Measurements from ENCODE around the gene WDHD1. TPM values are rescaled to one million over a fixed set of nuclear protein-coding genes. Genes with fewer than 3 reads are reported as not detected.
A peak's percentile ranks its signal among the peaks of the same experiment; 100 is the strongest.
"Not testable (repeated sequence)": the region's sequence is repeated elsewhere in the genome, so short reads cannot be mapped to it uniquely, and the experiment has no call there.

Gene WDHD1
- total RNA-seq, 1 experiment from 2014 or later = 45.9 TPM

GRCh38 chr14:55070981-55071411 is 44.1 kb upstream of the WDHD1 start:
- peaks cover 23% of the 10 kb centered on the region for H3F3A ChIP-seq (ENCODE audit: low read length, unreplicated experiment)
- H2AFZ ChIP-seq (ENCODE audit: low read length) = no peak overlapping the region
- ChIA-PET CTCF (interaction anchor here (0.5 to 1.3 kb wide), 2 partner anchors 20 to 90 kb away, joined by 3 to 4 read pairs; no protein-coding TSS in a partner anchor), POLR2A (ENCODE audit: unreplicated experiment) (interaction anchor here (0.7 kb wide), 1 partner anchor 32 kb away, joined by 3 read pairs; no protein-coding TSS in a partner anchor)
- peak overlapping the region; percentile 30 for H3K27ac ChIP-seq (ENCODE audit: low read length)
- no TSS peak for BruUV-seq (replicated peaks)
- no peak overlapping the region for H3K4me3 ChIP-seq (ENCODE audit: low read length)
- peaks cover 9% of the 10 kb centered on the region; the same call in 1 of the 2 replicates for H3K4me1 ChIP-seq (ENCODE audit: insufficient read depth, low read length)
- intact Hi-C loops (cut with micrococcal nuclease) = loop anchor here (2.0 kb wide), 1 partner anchor 18 kb away; no protein-coding TSS in a partner anchor
- no peaks in the 10 kb centered on the region for H3K9me3 ChIP-seq (ENCODE audit: low read length)
- no peak overlapping the region for H3K4me2 ChIP-seq (ENCODE audit: low read length)
- H3K9ac ChIP-seq (ENCODE audit: low read length) = no peak overlapping the region
- no peaks in the 10 kb centered on the region for H3K79me2 ChIP-seq (ENCODE audit: low read length)
- no peak for TF ChIP-seq CTCF (conservative IDR thresholded peaks at IDR 0.05; ENCODE audit: low read depth, low read length)
- no peak for TF ChIP-seq EZH2 (IDR thresholded peaks at IDR 0.05; ENCODE audit: low read length, unreplicated experiment)
- TF ChIP-seq EZH2phosphoT487 (IDR thresholded peaks at IDR 0.05; ENCODE audit: borderline replicate concordance, low read length) = no peak
- no peak for ATAC-seq
- H3K36me3 ChIP-seq (ENCODE audit: low read depth, low read length) = peaks cover 10% of the 10 kb centered on the region; the same call in 1 of the 2 replicates
- H3K9me2 ChIP-seq (replicated peaks; ENCODE audit: low read length) = no peaks in the 10 kb centered on the region
- no peaks in the 10 kb centered on the region for H4K20me1 ChIP-seq (ENCODE audit: low read length)
- no peak for DNase-seq
- no peaks in the 10 kb centered on the region for H3K27me3 ChIP-seq (ENCODE audit: low read length)

- TF ChIP-seq CTCF (conservative IDR thresholded peaks at IDR 0.05; ENCODE audit: low read depth, low read length) (no peak), EZH2 (IDR thresholded peaks at IDR 0.05; ENCODE audit: low read length, unreplicated experiment) (no peak), EZH2phosphoT487 (IDR thresholded peaks at IDR 0.05; ENCODE audit: borderline replicate concordance, low read length) (no peak)
- Histone ChIP-seq H3K4me3 (ENCODE audit: low read length) (no peak overlapping the region), H2AFZ (ENCODE audit: low read length) (no peak overlapping the region), H3K27ac (ENCODE audit: low read length) (no peak overlapping the region), H4K20me1 (ENCODE audit: low read length) (peaks cover 11% of the 10 kb centered on the region), H3K79me2 (ENCODE audit: low read length) (peaks cover 12% of the 10 kb centered on the region), H3K36me3 (ENCODE audit: low read depth, low read length) (peaks cover 56% of the 10 kb centered on the region), H3K9me3 (ENCODE audit: low read length) (no peaks in the 10 kb centered on the region), H3K4me1 (ENCODE audit: insufficient read depth, low read length) (no peaks in the 10 kb centered on the region), H3F3A (ENCODE audit: low read length, unreplicated experiment) (peaks cover 13% of the 10 kb centered on the region), H3K27me3 (ENCODE audit: low read length) (no peaks in the 10 kb centered on the region), H3K4me2 (ENCODE audit: low read length) (no peak overlapping the region), H3K9me2 (replicated peaks; ENCODE audit: low read length) (no peaks in the 10 kb centered on the region), H3K9ac (ENCODE audit: low read length) (no peak overlapping the region)
- ChIA-PET POLR2A (ENCODE audit: unreplicated experiment) (no interaction called here), CTCF (no interaction called here)
- intact Hi-C loops (cut with micrococcal nuclease) = no loop called here
- no TSS peak for BruUV-seq (replicated peaks)
- DNase-seq (no peak), ATAC-seq (no peak)
These were observed 39.3 kb upstream of the WDHD1 start for GRCh38 chr14:55066223-55066622.

- H3K27me3 ChIP-seq (ENCODE audit: low read length) = no peaks in the 10 kb centered on the region
- no peaks in the 10 kb centered on the region for H3K9me3 ChIP-seq (ENCODE audit: low read length)
- H3K36me3 ChIP-seq (ENCODE audit: low read depth, low read length) = peaks cover 62% of the 10 kb centered on the region
- H3K4me2 ChIP-seq (ENCODE audit: low read length) = no peak overlapping the region
- H3K79me2 ChIP-seq (ENCODE audit: low read length) = peaks cover 20% of the 10 kb centered on the region
- CTCF ChIA-PET = interaction anchor here (0.7 kb wide), 1 partner anchor 14 kb away, joined by 5 read pairs; no protein-coding TSS in a partner anchor
- H2AFZ ChIP-seq (ENCODE audit: low read length) = no peak overlapping the region
- DNase-seq (no peak), ATAC-seq (no peak)
- H3K4me1 ChIP-seq (ENCODE audit: insufficient read depth, low read length) = no peaks in the 10 kb centered on the region
- BruUV-seq (replicated peaks) = no TSS peak
- peaks cover 19% of the 10 kb centered on the region for H4K20me1 ChIP-seq (ENCODE audit: low read length)
- H3F3A ChIP-seq (ENCODE audit: low read length, unreplicated experiment) = peaks cover 12% of the 10 kb centered on the region
- H3K9ac ChIP-seq (ENCODE audit: low read length) = no peak overlapping the region
- POLR2A ChIA-PET (ENCODE audit: unreplicated experiment) = no interaction called here
- TF ChIP-seq CTCF (conservative IDR thresholded peaks at IDR 0.05; ENCODE audit: low read depth, low read length) (no peak), EZH2 (IDR thresholded peaks at IDR 0.05; ENCODE audit: low read length, unreplicated experiment) (no peak), EZH2phosphoT487 (IDR thresholded peaks at IDR 0.05; ENCODE audit: borderline replicate concordance, low read length) (no peak)
- no peak overlapping the region for H3K27ac ChIP-seq (ENCODE audit: low read length)
- intact Hi-C loops (cut with micrococcal nuclease) = no loop called here
- H3K4me3 ChIP-seq (ENCODE audit: low read length) = no peak overlapping the region
- H3K9me2 ChIP-seq (replicated peaks; ENCODE audit: low read length) = no peaks in the 10 kb centered on the region
These were observed 38.5 kb upstream of the WDHD1 start for GRCh38 chr14:55065411-55065810.

- H3K27me3 ChIP-seq (ENCODE audit: low read length); H3K4me2 ChIP-seq (ENCODE audit: low read length); H3K27ac ChIP-seq (ENCODE audit: low read length); H3K4me1 ChIP-seq (ENCODE audit: insufficient read depth, low read length); H3K9ac ChIP-seq (ENCODE audit: low read length); H3K9me3 ChIP-seq (ENCODE audit: low read length); H3K4me3 ChIP-seq (ENCODE audit: low read length); H2AFZ ChIP-seq (ENCODE audit: low read length); POLR2A ChIA-PET (ENCODE audit: unreplicated experiment); ATAC-seq; DNase-seq; H3K9me2 ChIP-seq (replicated peaks; ENCODE audit: low read length); intact Hi-C loops (cut with micrococcal nuclease); CTCF ChIA-PET: not testable (repeated sequence)
- Histone ChIP-seq H3F3A (ENCODE audit: low read length, unreplicated experiment) (peaks cover 12% of the 10 kb centered on the region), H3K79me2 (ENCODE audit: low read length) (peaks cover 25% of the 10 kb centered on the region), H3K36me3 (ENCODE audit: low read depth, low read length) (peaks cover 64% of the 10 kb centered on the region), H4K20me1 (ENCODE audit: low read length) (peaks cover 21% of the 10 kb centered on the region)
- BruUV-seq (replicated peaks) = TSS peak; percentile 7
These were observed 38.0 kb upstream of the WDHD1 start for GRCh38 chr14:55064896-55065295.

All from PC-3 (cell line).